K562 (cell line): ENCODE data around the gene RPAP2. TPM values are rescaled to one million over a fixed set of nuclear protein-coding genes. Genes with fewer than 3 reads are reported as not detected.

Experiments
- ARID2 ChIP-seq: fragments of 450-650 bp; IDR thresholded peaks from 2 replicates; pipeline ENCODE4 v1.6.1; 2017; ENCODE audit warnings: antibody characterized with exemption, mild to moderate bottlenecking
- FOXM1 ChIP-seq, 2 experiments: fragments of 450-650 bp in 1 of 2; sonication (generic) in 1 of 2; formaldehyde crosslinking in 1 of 2; IDR thresholded peaks; 2 replicates each; pipeline versions ENCODE4 v1.6.1 to v1.9.0; 2017 to 2022; ENCODE audit warnings: low read depth in 2 of 2, mild to moderate bottlenecking in 2 of 2, missing genetic modification reagents in 1 of 2, moderate library complexity in 1 of 2
- HCFC1 ChIP-seq: IDR thresholded peaks from 2 replicates; pipeline ENCODE4 v1.6.1; 2012; ENCODE audit warnings: low read depth, low read length, improper control_type of control experiment
- HMGN3 ChIP-seq: IDR thresholded peaks from 2 replicates; pipeline ENCODE4 v1.6.1; 2011; ENCODE audit warnings: borderline replicate concordance, low read depth, mild to moderate bottlenecking, mixed read lengths, low read length; ENCODE audit not compliant: insufficient read length; ENCODE audit errors: extremely low read depth
- MAFF ChIP-seq: IDR thresholded peaks from 2 replicates; pipeline ENCODE4 v1.6.1; 2012; ENCODE audit warnings: low read length, improper control_type of control experiment
- MEF2D ChIP-seq: conservative IDR thresholded peaks from 2 replicates; pipeline ENCODE4 v1.6.1; 2016; ENCODE audit warnings: low read depth, missing genetic modification characterization, missing compliant biosample characterization
- NRF1 ChIP-seq, 2 experiments: fragments of 450-650 bp; IDR thresholded peaks in 1 of 2; conservative IDR thresholded peaks in 1 of 2; 2 replicates each; pipeline ENCODE4 v1.6.1; 2014; ENCODE audit warnings: mild to moderate bottlenecking in 2 of 2
- TARDBP ChIP-seq: fragments of 450-650 bp; IDR thresholded peaks from 2 replicates; pipeline ENCODE4 v1.6.1; 2016
- ZNF699 ChIP-seq: fragments of 250-450 bp; sonication (Bioruptor Pico); IDR thresholded peaks from 2 replicates; pipeline ENCODE4 v1.8.0; 2021; ENCODE audit warnings: mild to moderate bottlenecking, moderate library complexity; ENCODE audit not compliant: insufficient replicate concordance
- ZNF79 ChIP-seq: fragments of 250-450 bp; sonication (Bioruptor Pico); IDR thresholded peaks from 2 replicates; pipeline ENCODE4 v1.4.0; 2020; ENCODE audit warnings: low read depth, mild to moderate bottlenecking, moderate library complexity
- polyA plus RNA-seq, 8 experiments: library from polyadenylated mRNA; depleted of rRNA in 4 of 8; stranded (reverse) in 5 of 8; unstranded in 3 of 8; fragments of >200 nt; fragmentation: Nextera tagmentation in 2 of 8; fragmentation: Illumina TruSeq in 1 of 8; extraction: Ambion mirVana in 2 of 8; extraction: Trizol in 1 of 8; gene quantifications; 2 replicates each; pipeline versions ENCODE4 v1.2.1 to v1.2.3, GENCODE V29; 2011 to 2014; ENCODE audit warnings: inconsistent platforms in 1 of 8, missing spikeins in 1 of 8
- total RNA-seq, 7 experiments: library from RNA; depleted of rRNA in 6 of 7; stranded (reverse); fragments of >200 nt in 6 of 7; fragmentation: Illumina TruSeq in 2 of 7; extraction: Trizol in 2 of 7; gene quantifications; 2 replicates each; pipeline versions ENCODE4 v1.2.1 to v1.2.3, GENCODE V29; 2011 to 2021; ENCODE audit warnings: low replicate concordance in 1 of 7
- TF ChIP-seq, protein P1 (sequence below): fragments of 450-650 bp; IDR thresholded peaks from 2 replicates; pipeline ENCODE4 v1.6.1; 2016; ENCODE audit warnings: low read depth
- TF ChIP-seq, protein P2 (sequence below): fragments of 450-650 bp; IDR thresholded peaks from 2 replicates; pipeline ENCODE4 v1.6.1; 2016; ENCODE audit warnings: borderline replicate concordance
- TF ChIP-seq, protein P3 (sequence below): fragments of 450-650 bp; formaldehyde crosslinking; IDR thresholded peaks from 2 replicates; pipeline ENCODE4 v1.4.0; 2022; ENCODE audit warnings: missing genetic modification characterization

The RPAP2 gene
- total and polyA plus RNA-seq, 9 of the 15 experiments (the other 6 are each of a cell fraction or from before 2014, with no cell fraction given): 6.2 to 41.7 (median 28.7) TPM

DNA sequence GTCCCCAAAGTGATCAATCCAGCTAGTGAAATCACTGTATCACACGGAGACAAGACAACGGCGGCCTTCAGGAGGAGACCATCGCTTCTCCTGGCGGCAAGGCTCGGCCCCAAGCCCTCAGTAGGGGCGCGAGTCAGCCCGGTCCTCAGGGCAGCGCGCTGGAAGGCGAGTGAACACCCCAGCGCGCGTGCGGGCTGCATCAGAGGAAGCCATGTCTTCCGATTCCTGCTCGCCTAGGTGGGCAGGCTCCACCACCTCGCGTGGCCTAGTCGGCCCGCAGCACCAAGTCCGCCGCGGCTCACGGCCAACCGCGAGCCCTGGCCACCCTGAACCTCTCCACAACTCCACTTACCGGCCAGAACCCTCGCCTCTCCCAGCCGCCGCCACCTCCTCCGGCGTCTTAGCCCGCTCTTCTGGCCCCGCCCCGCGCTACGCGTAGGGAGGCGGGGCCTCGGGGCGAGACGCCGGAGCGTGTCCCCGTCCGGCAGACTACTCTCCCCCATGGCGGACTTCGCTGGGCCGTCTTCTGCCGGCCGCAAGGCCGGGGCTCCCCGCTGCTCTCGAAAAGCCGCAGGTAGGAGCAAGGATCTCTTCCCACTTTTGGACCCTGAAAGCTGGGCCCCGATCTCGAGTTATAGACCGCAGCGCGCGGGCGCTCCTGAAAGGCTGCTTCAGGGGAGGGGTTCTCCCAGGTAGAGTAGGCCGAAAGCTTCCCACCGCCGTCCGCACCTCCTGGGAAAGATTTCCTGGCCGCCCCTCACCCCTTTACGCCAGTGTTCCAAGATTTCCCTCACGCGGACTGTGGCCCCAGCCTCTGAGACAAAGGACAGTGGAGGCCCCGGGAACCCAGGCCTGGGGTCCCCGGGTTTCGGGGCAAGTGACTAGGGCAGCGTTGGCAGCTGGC, at the start of gene RPAP2, which contains the start of gene GLMN (continued):
- TF ChIP-seq, protein P1, sequence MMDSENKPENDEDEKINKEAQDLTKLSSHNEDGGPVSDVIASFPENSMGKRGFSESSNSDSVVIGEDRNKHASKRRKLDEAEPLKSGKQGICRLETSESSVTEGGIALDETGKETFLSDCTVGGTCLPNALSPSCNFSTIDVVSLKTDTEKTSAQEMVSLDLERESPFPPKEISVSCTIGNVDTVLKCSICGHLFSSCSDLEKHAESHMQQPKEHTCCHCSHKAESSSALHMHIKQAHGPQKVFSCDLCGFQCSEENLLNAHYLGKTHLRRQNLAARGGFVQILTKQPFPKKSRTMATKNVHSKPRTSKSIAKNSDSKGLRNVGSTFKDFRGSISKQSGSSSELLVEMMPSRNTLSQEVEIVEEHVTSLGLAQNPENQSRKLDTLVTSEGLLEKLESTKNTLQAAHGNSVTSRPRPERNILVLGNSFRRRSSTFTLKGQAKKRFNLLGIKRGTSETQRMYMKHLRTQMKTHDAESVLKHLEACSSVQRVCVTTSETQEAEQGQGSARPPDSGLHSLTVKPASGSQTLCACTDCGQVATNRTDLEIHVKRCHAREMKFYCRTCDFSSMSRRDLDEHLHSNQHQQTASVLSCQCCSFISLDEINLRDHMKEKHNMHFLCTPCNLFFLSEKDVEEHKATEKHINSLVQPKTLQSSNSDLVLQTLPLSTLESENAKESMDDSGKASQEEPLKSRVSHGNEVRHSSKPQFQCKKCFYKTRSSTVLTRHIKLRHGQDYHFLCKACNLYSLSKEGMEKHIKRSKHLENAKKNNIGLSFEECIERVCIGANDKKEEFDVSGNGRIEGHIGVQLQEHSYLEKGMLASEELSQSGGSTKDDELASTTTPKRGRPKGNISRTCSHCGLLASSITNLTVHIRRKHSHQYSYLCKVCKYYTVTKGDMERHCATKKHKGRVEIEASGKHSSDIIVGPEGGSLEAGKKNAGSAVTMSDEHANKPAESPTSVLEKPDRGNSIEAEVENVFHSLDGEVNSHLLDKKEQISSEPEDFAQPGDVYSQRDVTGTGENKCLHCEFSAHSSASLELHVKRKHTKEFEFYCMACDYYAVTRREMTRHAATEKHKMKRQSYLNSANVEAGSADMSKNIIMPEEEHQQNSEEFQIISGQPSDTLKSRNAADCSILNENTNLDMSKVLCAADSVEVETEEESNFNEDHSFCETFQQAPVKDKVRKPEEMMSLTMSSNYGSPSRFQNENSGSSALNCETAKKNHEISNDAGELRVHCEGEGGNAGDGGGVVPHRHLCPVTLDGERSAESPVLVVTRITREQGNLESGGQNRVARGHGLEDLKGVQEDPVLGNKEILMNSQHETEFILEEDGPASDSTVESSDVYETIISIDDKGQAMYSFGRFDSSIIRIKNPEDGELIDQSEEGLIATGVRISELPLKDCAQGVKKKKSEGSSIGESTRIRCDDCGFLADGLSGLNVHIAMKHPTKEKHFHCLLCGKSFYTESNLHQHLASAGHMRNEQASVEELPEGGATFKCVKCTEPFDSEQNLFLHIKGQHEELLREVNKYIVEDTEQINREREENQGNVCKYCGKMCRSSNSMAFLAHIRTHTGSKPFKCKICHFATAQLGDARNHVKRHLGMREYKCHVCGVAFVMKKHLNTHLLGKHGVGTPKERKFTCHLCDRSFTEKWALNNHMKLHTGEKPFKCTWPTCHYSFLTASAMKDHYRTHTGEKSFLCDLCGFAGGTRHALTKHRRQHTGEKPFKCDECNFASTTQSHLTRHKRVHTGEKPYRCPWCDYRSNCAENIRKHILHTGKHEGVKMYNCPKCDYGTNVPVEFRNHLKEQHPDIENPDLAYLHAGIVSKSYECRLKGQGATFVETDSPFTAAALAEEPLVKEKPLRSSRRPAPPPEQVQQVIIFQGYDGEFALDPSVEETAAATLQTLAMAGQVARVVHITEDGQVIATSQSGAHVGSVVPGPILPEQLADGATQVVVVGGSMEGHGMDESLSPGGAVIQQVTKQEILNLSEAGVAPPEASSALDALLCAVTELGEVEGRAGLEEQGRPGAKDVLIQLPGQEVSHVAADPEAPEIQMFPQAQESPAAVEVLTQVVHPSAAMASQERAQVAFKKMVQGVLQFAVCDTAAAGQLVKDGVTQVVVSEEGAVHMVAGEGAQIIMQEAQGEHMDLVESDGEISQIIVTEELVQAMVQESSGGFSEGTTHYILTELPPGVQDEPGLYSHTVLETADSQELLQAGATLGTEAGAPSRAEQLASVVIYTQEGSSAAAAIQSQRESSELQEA: no peak
- TF ChIP-seq, protein P2, sequence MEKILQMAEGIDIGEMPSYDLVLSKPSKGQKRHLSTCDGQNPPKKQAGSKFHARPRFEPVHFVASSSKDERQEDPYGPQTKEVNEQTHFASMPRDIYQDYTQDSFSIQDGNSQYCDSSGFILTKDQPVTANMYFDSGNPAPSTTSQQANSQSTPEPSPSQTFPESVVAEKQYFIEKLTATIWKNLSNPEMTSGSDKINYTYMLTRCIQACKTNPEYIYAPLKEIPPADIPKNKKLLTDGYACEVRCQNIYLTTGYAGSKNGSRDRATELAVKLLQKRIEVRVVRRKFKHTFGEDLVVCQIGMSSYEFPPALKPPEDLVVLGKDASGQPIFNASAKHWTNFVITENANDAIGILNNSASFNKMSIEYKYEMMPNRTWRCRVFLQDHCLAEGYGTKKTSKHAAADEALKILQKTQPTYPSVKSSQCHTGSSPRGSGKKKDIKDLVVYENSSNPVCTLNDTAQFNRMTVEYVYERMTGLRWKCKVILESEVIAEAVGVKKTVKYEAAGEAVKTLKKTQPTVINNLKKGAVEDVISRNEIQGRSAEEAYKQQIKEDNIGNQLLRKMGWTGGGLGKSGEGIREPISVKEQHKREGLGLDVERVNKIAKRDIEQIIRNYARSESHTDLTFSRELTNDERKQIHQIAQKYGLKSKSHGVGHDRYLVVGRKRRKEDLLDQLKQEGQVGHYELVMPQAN: peak; percentile 82; the same call in 1 of the 2 replicates
- TF ChIP-seq ZNF79 (CRISPR knock-in tag): no peak
- TF ChIP-seq MAFF: no peak
- peak; percentile 80 to 84 for TF ChIP-seq NRF1 (conservative IDR thresholded peaks at IDR 0.05 in 1 of 2, IDR thresholded peaks at IDR 0.05 in 1 of 2)
- no peak for TF ChIP-seq MEF2D (tag)
- TF ChIP-seq, protein P3, sequence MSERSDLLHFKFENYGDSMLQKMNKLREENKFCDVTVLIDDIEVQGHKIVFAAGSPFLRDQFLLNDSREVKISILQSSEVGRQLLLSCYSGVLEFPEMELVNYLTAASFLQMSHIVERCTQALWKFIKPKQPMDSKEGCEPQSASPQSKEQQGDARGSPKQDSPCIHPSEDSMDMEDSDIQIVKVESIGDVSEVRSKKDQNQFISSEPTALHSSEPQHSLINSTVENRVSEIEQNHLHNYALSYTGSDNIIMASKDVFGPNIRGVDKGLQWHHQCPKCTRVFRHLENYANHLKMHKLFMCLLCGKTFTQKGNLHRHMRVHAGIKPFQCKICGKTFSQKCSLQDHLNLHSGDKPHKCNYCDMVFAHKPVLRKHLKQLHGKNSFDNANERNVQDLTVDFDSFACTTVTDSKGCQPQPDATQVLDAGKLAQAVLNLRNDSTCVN (CRISPR knock-in tag): no peak
- no peak for TF ChIP-seq FOXM1 (IDR thresholded peaks at IDR 0.05; ENCODE audit: low read depth)
- no peak for TF ChIP-seq FOXM1 (CRISPR knock-in tag; IDR thresholded peaks at IDR 0.05; ENCODE audit: low read depth)
- TF ChIP-seq ARID2: no peak
- peak; percentile 30; the same call in 1 of the 2 replicates for TF ChIP-seq HCFC1
- TF ChIP-seq TARDBP: no peak; the same call in 1 of the 2 replicates
- TF ChIP-seq HMGN3: peak; percentile 78
- TF ChIP-seq ZNF699 (CRISPR knock-in tag): no peak
